OCI-LY1 (cell line): ENCODE data around the gene SDCCAG8.

ENCODE experiments used
- H2AFZ ChIP-seq: fragments of 200-600 bp; sonication (generic), shearing (Covaris generic); 2 replicates; pipeline ENCODE4 v1.6.0; 2014; ENCODE audit warnings: antibody characterized with exemption, mild to moderate bottlenecking, low read length
- H3F3A ChIP-seq: fragments of 200-600 bp; sonication (generic), shearing (Covaris generic); 2 replicates; pipeline ENCODE4 v1.6.0; 2014; ENCODE audit warnings: mild to moderate bottlenecking, antibody characterized with exemption, low read length, moderate library complexity; ENCODE audit not compliant: insufficient read depth
- H3K27ac ChIP-seq: fragments of 200-600 bp; sonication (generic); 2 replicates; pipeline ENCODE4 v1.5.1; 2014; ENCODE audit warnings: low read length, mixed run types, mild to moderate bottlenecking, low read depth; ENCODE audit not compliant: poor library complexity, severe bottlenecking
- H3K27me3 ChIP-seq: fragments of 200-600 bp; sonication (generic); 2 replicates; pipeline ENCODE4 v1.6.0; 2014; ENCODE audit warnings: antibody characterized with exemption, mild to moderate bottlenecking, low read length, moderate library complexity; ENCODE audit not compliant: insufficient read depth
- H3K36me3 ChIP-seq: fragments of 200-600 bp; sonication (generic); 2 replicates; pipeline ENCODE4 v1.6.1; 2014; ENCODE audit warnings: mild to moderate bottlenecking, antibody characterized with exemption, low read length, moderate library complexity, mixed read lengths; ENCODE audit not compliant: insufficient read depth
- H3K4me1 ChIP-seq: fragments of 200-600 bp; sonication (generic); 2 replicates; pipeline ENCODE4 v1.5.1; 2014; ENCODE audit warnings: mild to moderate bottlenecking, low read length, moderate library complexity; ENCODE audit not compliant: insufficient read depth, severe bottlenecking
- H3K4me2 ChIP-seq: fragments of 200-600 bp; sonication (generic), shearing (Covaris generic); 2 replicates; pipeline ENCODE4 v1.6.1; 2014; ENCODE audit warnings: low read length
- H3K4me3 ChIP-seq: fragments of 200-600 bp; sonication (generic); 2 replicates; pipeline ENCODE4 v1.5.1; 2014; ENCODE audit warnings: low read length, low read depth, mild to moderate bottlenecking, mixed read lengths; ENCODE audit not compliant: poor library complexity, severe bottlenecking
- H3K79me2 ChIP-seq: fragments of 200-600 bp; shearing (Covaris generic); 2 replicates; pipeline ENCODE4 v1.6.1; 2016; ENCODE audit warnings: mixed run types, low read length, mixed read lengths; ENCODE audit not compliant: insufficient read depth
- H3K9ac ChIP-seq: fragments of 200-600 bp; sonication (generic), shearing (Covaris generic); 2 replicates; pipeline ENCODE4 v1.6.1; 2014; ENCODE audit warnings: mild to moderate bottlenecking, low read length, mixed read lengths
- H3K9me2 ChIP-seq: fragments of 200-600 bp; sonication (generic), shearing (Covaris generic); 2 replicates; pipeline ENCODE4 v1.6.1; 2014; ENCODE audit warnings: low read depth, mild to moderate bottlenecking, low read length, mixed read lengths
- H3K9me3 ChIP-seq: fragments of 200-600 bp; shearing (Covaris generic); 2 replicates; pipeline ENCODE4 v1.6.1; 2014; ENCODE audit warnings: low read length, mixed read lengths
- H4K20me1 ChIP-seq: fragments of 200-600 bp; sonication (generic), shearing (Covaris generic); 2 replicates; pipeline ENCODE4 v1.6.0; 2016; ENCODE audit warnings: mild to moderate bottlenecking, low read length; ENCODE audit not compliant: insufficient read depth
- CTCF ChIP-seq: fragments of 200-600 bp; sonication (generic), shearing (Covaris generic); IDR thresholded peaks from 2 replicates; pipeline ENCODE4 v1.5.1; 2017; ENCODE audit warnings: mild to moderate bottlenecking, antibody characterized with exemption, low read length, moderate library complexity, mixed read lengths
- EZH2 ChIP-seq: fragments of 200-600 bp; sonication (generic), shearing (Covaris generic); IDR thresholded peaks from 2 replicates; pipeline ENCODE4 v1.8.0; 2017; ENCODE audit warnings: borderline replicate concordance, mixed run types, mild to moderate bottlenecking, antibody characterized with exemption, low read length, moderate library complexity, mixed read lengths

Gene SDCCAG8

GRCh38 chr1:243441601-243442000, 185.8 kb downstream of the SDCCAG8 start:
- Histone ChIP-seq H3K9me3 (no peaks in the 10 kb centered on the region), H3K9ac (no peak overlapping the region), H3K27me3 (no peaks in the 10 kb centered on the region), H3K36me3 (no peaks in the 10 kb centered on the region), H3K4me1 (peaks cover 9% of the 10 kb centered on the region), H3K9me2 (no peaks in the 10 kb centered on the region), H4K20me1 (no peaks in the 10 kb centered on the region), H3K4me2 (no peak overlapping the region), H3K79me2 (no peaks in the 10 kb centered on the region), H3K27ac (no peak overlapping the region), H2AFZ (no peak overlapping the region), H3K4me3 (no peak overlapping the region), H3F3A (no peaks in the 10 kb centered on the region)
- TF ChIP-seq EZH2: no peak
- no peak for TF ChIP-seq CTCF

GRCh38 chr1:243443557-243443956, 187.7 kb downstream of the SDCCAG8 start:
- Histone ChIP-seq H3K4me3 (no peak overlapping the region), H3K9me3 (no peaks in the 10 kb centered on the region), H4K20me1 (no peaks in the 10 kb centered on the region), H3K9me2 (no peaks in the 10 kb centered on the region), H3K36me3 (no peaks in the 10 kb centered on the region), H3K27me3 (no peaks in the 10 kb centered on the region), H3K27ac (no peak overlapping the region), H3K9ac (no peak overlapping the region), H3K4me1 (peaks cover 9% of the 10 kb centered on the region), H2AFZ (no peak overlapping the region), H3K79me2 (no peaks in the 10 kb centered on the region), H3F3A (no peaks in the 10 kb centered on the region), H3K4me2 (no peak overlapping the region)
- no peak for TF ChIP-seq CTCF
- no peak for TF ChIP-seq EZH2

- H3K36me3 ChIP-seq: no peaks in the 10 kb centered on the region
- H3K9ac ChIP-seq: no peak overlapping the region
- no peaks in the 10 kb centered on the region for H3K27me3 ChIP-seq
- no peak for TF ChIP-seq EZH2
- TF ChIP-seq CTCF: no peak
- H4K20me1 ChIP-seq: no peaks in the 10 kb centered on the region
- no peak overlapping the region for H3K4me2 ChIP-seq
- H3K27ac ChIP-seq: no peak overlapping the region
- no peak overlapping the region for H3K4me3 ChIP-seq
- no peaks in the 10 kb centered on the region for H3F3A ChIP-seq
- no peak overlapping the region for H2AFZ ChIP-seq
- H3K9me2 ChIP-seq: no peaks in the 10 kb centered on the region
- H3K4me1 ChIP-seq: peaks cover 16% of the 10 kb centered on the region
- H3K9me3 ChIP-seq: no peaks in the 10 kb centered on the region
- no peaks in the 10 kb centered on the region for H3K79me2 ChIP-seq
Observed at GRCh38 chr1:243447347-243447746, 191.5 kb downstream of the SDCCAG8 start.
